Mesenchymal stem cell (in vitro differentiated cells and primary cell): ENCODE results near the gene CIDEA.
A peak's percentile ranks its signal among the peaks of the same experiment; 100 is the strongest.

Experiments
- DNase-seq: peaks from one replicate; pipeline ENCODE4 v3.0.0-alpha.2; 2013
- H2AFZ ChIP-seq: one replicate; pipeline ENCODE4 v1.6.1; 2013; ENCODE audit warnings: low read depth, mild to moderate bottlenecking, control low read depth, inconsistent platforms, low read length, moderate library complexity
- H2AK5ac ChIP-seq: 2 replicates; pipeline ENCODE4 v1.6.1; 2013; ENCODE audit warnings: low read length, moderate library complexity, mild to moderate bottlenecking, inconsistent platforms; ENCODE audit not compliant: severe bottlenecking
- H2BK120ac ChIP-seq: one replicate; pipeline ENCODE4 v1.6.1; 2013; ENCODE audit warnings: low read depth, mild to moderate bottlenecking, inconsistent platforms, low read length, moderate library complexity
- H2BK12ac ChIP-seq, 2 experiments: one replicate each; pipeline ENCODE4 v1.6.1; 2013; ENCODE audit warnings: inconsistent platforms in 2 of 2, low read length in 2 of 2, mild to moderate bottlenecking in 2 of 2, moderate library complexity in 2 of 2, control low read depth in 1 of 2
- H2BK15ac ChIP-seq: one replicate; pipeline ENCODE4 v1.6.1; 2013; ENCODE audit warnings: mild to moderate bottlenecking, low read depth, inconsistent platforms; ENCODE audit not compliant: poor library complexity, severe bottlenecking
- H2BK5ac ChIP-seq: 2 replicates; pipeline ENCODE4 v1.6.1; 2013; ENCODE audit warnings: low read depth, mild to moderate bottlenecking, low read length, control low read depth, inconsistent platforms; ENCODE audit not compliant: poor library complexity, severe bottlenecking
- H3K14ac ChIP-seq, 2 experiments: one replicate each; pipeline ENCODE4 v1.6.1; 2013; ENCODE audit warnings: inconsistent platforms in 2 of 2, low read length in 2 of 2, control low read depth in 1 of 2, mild to moderate bottlenecking in 1 of 2, moderate library complexity in 1 of 2
- H3K18ac ChIP-seq, 2 experiments: one replicate each; pipeline ENCODE4 v1.6.1; 2013; ENCODE audit warnings: inconsistent platforms in 2 of 2, low read length in 2 of 2, control low read depth in 1 of 2, low read depth in 1 of 2, mild to moderate bottlenecking in 1 of 2
- H3K23ac ChIP-seq, 2 experiments: one replicate each; pipeline ENCODE4 v1.6.1; 2013; ENCODE audit warnings: inconsistent platforms in 2 of 2, low read length in 2 of 2, mild to moderate bottlenecking in 2 of 2, moderate library complexity in 2 of 2, control low read depth in 1 of 2
- H3K27ac ChIP-seq: 2 replicates; pipeline ENCODE4 v1.5.1; 2013; ENCODE audit warnings: mild to moderate bottlenecking, moderate library complexity, low read length, control low read depth, inconsistent platforms; ENCODE audit not compliant: poor library complexity, severe bottlenecking
- H3K27me3 ChIP-seq, 2 experiments: 2 replicates each; pipeline versions ENCODE4 v1.6.1 to v1.7.0; 2013; ENCODE audit warnings: low read length in 2 of 2, mild to moderate bottlenecking in 2 of 2, moderate library complexity in 2 of 2, control low read depth in 1 of 2, inconsistent platforms in 1 of 2; ENCODE audit not compliant: control insufficient read depth in 1 of 2, insufficient read depth in 1 of 2
- H3K36me3 ChIP-seq, 2 experiments: 2 replicates each; pipeline versions ENCODE4 v1.6.1 to v1.7.0; 2013; ENCODE audit warnings: low read length in 2 of 2, control low read depth in 1 of 2, inconsistent platforms in 1 of 2, low read depth in 1 of 2, mild to moderate bottlenecking in 1 of 2; ENCODE audit not compliant: insufficient read depth in 2 of 2, control insufficient read depth in 1 of 2
- H3K4ac ChIP-seq, 2 experiments: one replicate each; pipeline ENCODE4 v1.6.1; 2013; ENCODE audit warnings: inconsistent platforms in 2 of 2, low read length in 2 of 2, mild to moderate bottlenecking in 2 of 2, moderate library complexity in 2 of 2, control low read depth in 1 of 2, low read depth in 1 of 2
- H3K4me1 ChIP-seq: 2 replicates; pipeline ENCODE4 v1.6.1; 2013; ENCODE audit warnings: low read depth, low read length, control low read depth; ENCODE audit not compliant: control insufficient read depth, insufficient read depth
- H3K4me2 ChIP-seq: 2 replicates; pipeline ENCODE4 v1.6.1; 2013; ENCODE audit warnings: low read length, mild to moderate bottlenecking, inconsistent platforms; ENCODE audit not compliant: poor library complexity, severe bottlenecking
- H3K4me3 ChIP-seq, 2 experiments: 2 replicates each; pipeline versions ENCODE4 v1.5.1 to v1.7.0; 2013; ENCODE audit warnings: low read length in 2 of 2, mild to moderate bottlenecking in 2 of 2, control low read depth in 1 of 2, low read depth in 1 of 2; ENCODE audit not compliant: insufficient read depth in 1 of 2
- H3K79me1 ChIP-seq: replicated peaks from 2 replicates; pipeline ENCODE4 v1.6.1; 2013; ENCODE audit warnings: mild to moderate bottlenecking, control low read depth, low read length, inconsistent platforms; ENCODE audit not compliant: poor library complexity, severe bottlenecking
- H3K9ac ChIP-seq: 2 replicates; pipeline ENCODE4 v1.7.0; 2013; ENCODE audit warnings: mild to moderate bottlenecking, low read length, moderate library complexity
- H3K9me3 ChIP-seq: 2 replicates; pipeline ENCODE4 v1.7.0; 2013; ENCODE audit warnings: mild to moderate bottlenecking, low read length; ENCODE audit not compliant: control insufficient read depth
- H4K8ac ChIP-seq: one replicate; pipeline ENCODE4 v1.6.1; 2013; ENCODE audit warnings: inconsistent platforms, mild to moderate bottlenecking, low read length, moderate library complexity
- H4K91ac ChIP-seq: one replicate; pipeline ENCODE4 v1.6.1; 2013; ENCODE audit warnings: mild to moderate bottlenecking, low read length, inconsistent platforms
- WGBS: methylation state at CpG from one replicate; pipeline ENCODE4 v1.1.7; 2013; ENCODE audit warnings: mixed read lengths; 5-methylcytosine and 5-hydroxymethylcytosine counted together

The CIDEA gene

GRCh38 chr18:12287131-12287681 lies 33.0 kb downstream of the CIDEA start:
- Histone ChIP-seq H4K91ac (peak overlapping the region; percentile 29), H3K36me3 (no peaks in the 10 kb centered on the region), H3K14ac (peak overlapping the region in 1 of 2 experiments; percentile 76), H2BK5ac (no peak overlapping the region), H2BK120ac (no peak overlapping the region), H2BK15ac (no peak overlapping the region), H3K23ac (peak overlapping the region in 1 of 2 experiments; percentile 46), H3K4ac (peak overlapping the region; percentile 47 to 75), H3K4me2 (peak overlapping the region; percentile 55), H2AK5ac (no peak overlapping the region), H2BK12ac (peak overlapping the region in 1 of 2 experiments; percentile 19), H2AFZ (peak overlapping the region; percentile 0), H3K27me3 (no peaks in the 10 kb centered on the region), H3K27ac (no peak overlapping the region), H3K79me1 (no peaks in the 10 kb centered on the region), H3K4me3 (peak overlapping the region; percentile 48 to 83), H3K9me3 (no peaks in the 10 kb centered on the region), H3K9ac (peak overlapping the region; percentile 90), H3K18ac (peak overlapping the region; percentile 38 to 90), H3K4me1 (peaks cover 22% of the 10 kb centered on the region), H4K8ac (peak overlapping the region; percentile 27)
- DNase-seq, result no peak
- 28% methylated on average over 30 of the region's 37 CpGs for WGBS

- Histone ChIP-seq H2BK120ac (no peak overlapping the region), H2BK12ac (peak overlapping the region in 1 of 2 experiments; percentile 89), H2AFZ (no peak overlapping the region), H2AK5ac (no peak overlapping the region), H3K14ac (peak overlapping the region in 1 of 2 experiments; percentile 68), H3K9me3 (no peaks in the 10 kb centered on the region), H3K79me1 (no peaks in the 10 kb centered on the region), H3K4me3 (peak overlapping the region; percentile 48 to 83), H3K23ac (no peak overlapping the region), H3K18ac (peak overlapping the region; percentile 38 to 90), H2BK5ac (no peak overlapping the region), H3K4me1 (peaks cover 19% of the 10 kb centered on the region), H3K4me2 (peak overlapping the region; percentile 55), H4K8ac (peak overlapping the region; percentile 72), H4K91ac (peak overlapping the region; percentile 29), H3K36me3 (no peaks in the 10 kb centered on the region), H3K27me3 (no peaks in the 10 kb centered on the region), H3K4ac (peak overlapping the region; percentile 56 to 75), H3K9ac (peak overlapping the region; percentile 90), H2BK15ac (no peak overlapping the region), H3K27ac (peak overlapping the region; percentile 60)
- 2% methylated on average over 41 of the region's 41 CpGs for WGBS
- DNase-seq, result peak; percentile 90
Observed at GRCh38 chr18:12287684-12288402, 33.7 kb downstream of the CIDEA start.

- Histone ChIP-seq H2BK120ac (no peak overlapping the region), H3K36me3 (no peaks in the 10 kb centered on the region), H3K4ac (peak overlapping the region in 1 of 2 experiments; percentile 88), H3K23ac (no peak overlapping the region), H4K8ac (no peak overlapping the region), H2BK15ac (no peak overlapping the region), H2AFZ (no peak overlapping the region), H3K4me1 (peaks cover 18% of the 10 kb centered on the region), H3K27ac (peak overlapping the region; percentile 39), H2BK12ac (peak overlapping the region; percentile 7 to 45), H3K4me3 (peak overlapping the region in 1 of 2 experiments; percentile 83), H2AK5ac (no peak overlapping the region), H3K27me3 (no peaks in the 10 kb centered on the region), H3K9ac (peak overlapping the region; percentile 90), H4K91ac (no peak overlapping the region), H3K79me1 (no peaks in the 10 kb centered on the region), H2BK5ac (no peak overlapping the region), H3K4me2 (peak overlapping the region; percentile 55), H3K9me3 (no peaks in the 10 kb centered on the region), H3K18ac (no peak overlapping the region), H3K14ac (no peak overlapping the region)
- 6% methylated on average over 7 of the region's 10 CpGs for WGBS
- no peak for DNase-seq
Observed at GRCh38 chr18:12288403-12288755, 34.2 kb downstream of the CIDEA start.

- H4K8ac ChIP-seq, result peak overlapping the region; percentile 62
Observed at GRCh38 chr18:12290086-12290485, 35.9 kb downstream of the CIDEA start.

More at GRCh38 chr18:12290086-12290485, 35.9 kb downstream of the CIDEA start:
- DNase-seq, result no peak
- Histone ChIP-seq H2BK15ac (no peak overlapping the region), H3K4ac (no peak overlapping the region), H3K27me3 (no peaks in the 10 kb centered on the region), H3K4me2 (no peak overlapping the region), H3K14ac (no peak overlapping the region), H3K18ac (no peak overlapping the region), H3K36me3 (no peaks in the 10 kb centered on the region), H2BK12ac (peak overlapping the region in 1 of 2 experiments; percentile 3), H3K4me3 (no peak overlapping the region), H2BK120ac (no peak overlapping the region), H3K27ac (no peak overlapping the region), H3K79me1 (no peaks in the 10 kb centered on the region), H2BK5ac (no peak overlapping the region), H3K23ac (no peak overlapping the region), H3K9me3 (no peaks in the 10 kb centered on the region), H2AK5ac (no peak overlapping the region), H2AFZ (no peak overlapping the region), H3K9ac (no peak overlapping the region), H3K4me1 (peaks cover 18% of the 10 kb centered on the region), H4K91ac (no peak overlapping the region)
- 70% methylated on average over 1 of the region's 2 CpGs for WGBS
